Gastrocnemius medialis (tissue), 4 donors: ENCODE results near the gene BCL2A1. TPM values are rescaled to one million over a fixed set of nuclear protein-coding genes. Genes with fewer than 3 reads are reported as not detected.
"Not testable (repeated sequence)": the region's sequence is repeated elsewhere in the genome, so short reads cannot be mapped to it uniquely, and the experiment has no call there.

Source experiments
- ATAC-seq, 2 donors: fragments of 150-250 bp; one replicate each; pipeline ENCODE4 v1.9.1; 2016
- DNase-seq, 2 donors: peaks; one replicate each; pipeline ENCODE4 v3.0.0-alpha.2; 2019
- H3K27ac ChIP-seq, 4 donors: fragments of 200-600 bp; sonication (generic); 1 replicate in 1 of 4; 2 replicates in 3 of 4; pipeline ENCODE4 v1.5.1; 2016 to 2018; ENCODE audit warnings: mild to moderate bottlenecking in 2 of 4, moderate library complexity in 1 of 4
- H3K27me3 ChIP-seq, 3 donors: fragments of 200-600 bp; sonication (generic) in 2 of 3; 1 replicate in 1 of 3; 2 replicates in 2 of 3; pipeline versions ENCODE4 v1.5.1 to v1.6.0; 2016 to 2019; ENCODE audit warnings: mild to moderate bottlenecking in 1 of 3, moderate library complexity in 1 of 3
- H3K36me3 ChIP-seq, 2 donors: fragments of 200-600 bp; sonication (generic) in 1 of 2; one replicate each; pipeline ENCODE4 v1.5.1; 2017 to 2018
- H3K4me1 ChIP-seq, 2 donors: fragments of 200-600 bp; sonication (generic) in 1 of 2; one replicate each; pipeline ENCODE4 v1.5.1; 2016 to 2017; ENCODE audit warnings: mild to moderate bottlenecking in 2 of 2
- H3K4me3 ChIP-seq, 4 donors: fragments of 200-600 bp; sonication (generic) in 3 of 4; 1 replicate in 1 of 4; 2 replicates in 3 of 4; pipeline ENCODE4 v1.5.1; 2016 to 2019; ENCODE audit warnings: mild to moderate bottlenecking in 2 of 4
- H3K9me3 ChIP-seq, 3 donors: fragments of 200-600 bp; sonication (generic) in 2 of 3; 1 replicate in 1 of 3; 2 replicates in 2 of 3; pipeline ENCODE4 v1.5.1; 2016 to 2019
- POLR2A ChIP-seq, 2 donors: fragments of 450-650 bp; IDR thresholded peaks; one replicate each; pipeline ENCODE4 v1.6.1; 2017; ENCODE audit warnings: antibody characterized with exemption in 2 of 2, mild to moderate bottlenecking in 2 of 2, moderate library complexity in 2 of 2
- in situ Hi-C, 4 donors: fragments of 200-750 bp; cut with MboI; loops; one replicate each; pipeline versions ENCODE4 v1.15.0 to v1.8.0; 2017; ENCODE audit warnings: low sequenced_read_pairs in 4 of 4
- intact Hi-C: fragments of 100-400 bp; cut with DNase I; formaldehyde crosslinking; loops from one replicate; pipeline ENCODE4 v1.15.1; 2023; ENCODE audit warnings: low total_unique reads
- total RNA-seq, 4 donors: library from RNA; depleted of rRNA; stranded (reverse); fragments of >200 nt; gene quantifications; one replicate each; pipeline versions ENCODE4 v1.1.0 to v1.2.3, GENCODE V29; 2016
- TF ChIP-seq, protein P1 (sequence below), 5 experiments: fragments of 450-650 bp in 3 of 5; fragments of 200-600 bp in 2 of 5; sonication (generic) in 2 of 5; IDR thresholded peaks in 4 of 5; conservative IDR thresholded peaks in 1 of 5; 1 replicate in 4 of 5; 2 replicates in 1 of 5; pipeline ENCODE4 v1.5.1; 2016 to 2019; ENCODE audit warnings: antibody characterized with exemption in 5 of 5, mild to moderate bottlenecking in 3 of 5, moderate library complexity in 3 of 5

The BCL2A1 gene
- total RNA-seq, 4 donors from 2014 or later = 3.8 TPM; not detected in 3

DNA sequence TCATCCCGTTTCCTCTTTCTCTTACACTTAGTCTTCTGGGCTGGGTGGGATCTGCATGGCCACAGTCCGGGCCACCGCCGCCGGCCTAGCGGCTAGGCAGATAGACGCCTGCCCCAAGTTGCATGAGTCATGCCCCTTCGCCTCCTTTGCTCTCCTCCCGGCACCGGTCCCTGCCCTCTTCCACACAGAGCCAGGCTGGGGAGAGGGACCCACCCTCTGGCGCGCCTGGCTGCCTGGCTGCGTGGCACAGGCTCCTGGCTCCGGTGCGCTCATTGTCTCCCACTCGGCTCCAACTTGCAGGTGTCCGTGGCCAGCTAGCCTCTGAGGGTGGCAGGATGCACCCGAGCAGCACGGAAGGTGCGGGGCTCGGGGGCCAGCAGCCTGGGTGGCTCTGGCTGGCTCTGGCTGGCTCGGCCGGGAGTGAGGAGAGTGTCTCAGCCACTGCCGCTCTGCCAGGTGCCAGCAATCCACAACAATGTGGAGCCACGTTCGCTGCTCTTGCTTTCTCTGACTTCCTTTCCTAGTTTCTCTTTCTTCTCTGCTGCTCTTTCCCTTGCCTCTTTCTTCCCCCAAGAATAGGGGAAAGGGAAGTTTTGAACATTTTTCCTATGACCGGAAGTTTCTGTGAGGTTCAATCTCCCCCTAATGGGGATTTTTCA, 51.8 kb downstream of the BCL2A1 start:
- H3K27ac ChIP-seq = no peak overlapping the region
- peaks cover 0 to 28% (median 3%) of the 10 kb centered on the region in 3 donors for H3K9me3 ChIP-seq
- intact Hi-C loops = no loop called here
- ATAC-seq (no peak), DNase-seq (no peak)
- no peak overlapping the region for H3K4me3 ChIP-seq
- H3K27me3 ChIP-seq = peaks cover 0 to 4% (median 3%) of the 10 kb centered on the region in 3 donors
- peaks cover 0 to 4% of the 10 kb centered on the region in 2 donors for H3K36me3 ChIP-seq
- peaks cover under 1 to 8% of the 10 kb centered on the region in 2 donors for H3K4me1 ChIP-seq
- in situ Hi-C loops = loop anchor here in 2 of 4 donors (25.0 kb wide), 1 partner anchor 243 kb away; the partner anchor contains the start of gene FAH (in 2 of the 2)
- no peak for TF ChIP-seq POLR2A (IDR thresholded peaks at IDR 0.05)
- TF ChIP-seq, protein P1, sequence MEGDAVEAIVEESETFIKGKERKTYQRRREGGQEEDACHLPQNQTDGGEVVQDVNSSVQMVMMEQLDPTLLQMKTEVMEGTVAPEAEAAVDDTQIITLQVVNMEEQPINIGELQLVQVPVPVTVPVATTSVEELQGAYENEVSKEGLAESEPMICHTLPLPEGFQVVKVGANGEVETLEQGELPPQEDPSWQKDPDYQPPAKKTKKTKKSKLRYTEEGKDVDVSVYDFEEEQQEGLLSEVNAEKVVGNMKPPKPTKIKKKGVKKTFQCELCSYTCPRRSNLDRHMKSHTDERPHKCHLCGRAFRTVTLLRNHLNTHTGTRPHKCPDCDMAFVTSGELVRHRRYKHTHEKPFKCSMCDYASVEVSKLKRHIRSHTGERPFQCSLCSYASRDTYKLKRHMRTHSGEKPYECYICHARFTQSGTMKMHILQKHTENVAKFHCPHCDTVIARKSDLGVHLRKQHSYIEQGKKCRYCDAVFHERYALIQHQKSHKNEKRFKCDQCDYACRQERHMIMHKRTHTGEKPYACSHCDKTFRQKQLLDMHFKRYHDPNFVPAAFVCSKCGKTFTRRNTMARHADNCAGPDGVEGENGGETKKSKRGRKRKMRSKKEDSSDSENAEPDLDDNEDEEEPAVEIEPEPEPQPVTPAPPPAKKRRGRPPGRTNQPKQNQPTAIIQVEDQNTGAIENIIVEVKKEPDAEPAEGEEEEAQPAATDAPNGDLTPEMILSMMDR (IDR thresholded peaks at IDR 0.05 in 4 of 5, conservative IDR thresholded peaks at IDR 0.05 in 1 of 5) = no peak

DNA sequence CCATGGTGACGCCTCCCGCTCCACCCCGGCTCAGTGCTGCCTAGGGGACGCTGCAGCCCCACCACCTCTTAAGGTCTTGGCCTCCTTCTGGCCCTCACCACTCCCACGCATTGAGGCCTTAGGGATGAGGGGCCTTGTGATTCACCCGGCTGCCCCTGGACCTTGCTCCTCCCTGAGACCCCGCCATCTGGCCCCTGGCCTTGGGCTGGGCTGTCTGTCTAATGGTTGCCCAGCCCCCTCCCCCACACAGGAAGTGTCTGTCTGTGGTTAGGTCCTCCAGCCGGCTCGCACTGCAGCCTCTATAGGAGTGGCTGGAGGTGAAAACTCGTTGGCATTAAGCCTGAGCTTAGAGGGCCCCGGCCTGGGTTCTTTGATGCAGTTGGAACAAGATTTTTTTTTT, 52.7 kb downstream of the BCL2A1 start:
- peaks cover 0 to 1% (median 0%) of the 10 kb centered on the region in 3 donors for H3K27me3 ChIP-seq
- intact Hi-C loops (no loop called here), in situ Hi-C loops (loop anchor here in 2 of 4 donors (25.0 kb wide), 1 partner anchor 244 kb away; the partner anchor contains the start of gene FAH (in 2 of the 2))
- ATAC-seq (no peak), DNase-seq (no peak)
- H3K9me3 ChIP-seq = peaks cover 0 to 28% (median 3%) of the 10 kb centered on the region in 3 donors
- no peak overlapping the region for H3K4me3 ChIP-seq
- peaks cover 0 to 4% of the 10 kb centered on the region in 2 donors for H3K36me3 ChIP-seq
- TF ChIP-seq POLR2A (IDR thresholded peaks at IDR 0.05) = no peak
- TF ChIP-seq, protein P1 (IDR thresholded peaks at IDR 0.05 in 4 of 5, conservative IDR thresholded peaks at IDR 0.05 in 1 of 5) = no peak
- peaks cover 0 to 5% of the 10 kb centered on the region in 2 donors for H3K4me1 ChIP-seq
- H3K27ac ChIP-seq = no peak overlapping the region

DNA sequence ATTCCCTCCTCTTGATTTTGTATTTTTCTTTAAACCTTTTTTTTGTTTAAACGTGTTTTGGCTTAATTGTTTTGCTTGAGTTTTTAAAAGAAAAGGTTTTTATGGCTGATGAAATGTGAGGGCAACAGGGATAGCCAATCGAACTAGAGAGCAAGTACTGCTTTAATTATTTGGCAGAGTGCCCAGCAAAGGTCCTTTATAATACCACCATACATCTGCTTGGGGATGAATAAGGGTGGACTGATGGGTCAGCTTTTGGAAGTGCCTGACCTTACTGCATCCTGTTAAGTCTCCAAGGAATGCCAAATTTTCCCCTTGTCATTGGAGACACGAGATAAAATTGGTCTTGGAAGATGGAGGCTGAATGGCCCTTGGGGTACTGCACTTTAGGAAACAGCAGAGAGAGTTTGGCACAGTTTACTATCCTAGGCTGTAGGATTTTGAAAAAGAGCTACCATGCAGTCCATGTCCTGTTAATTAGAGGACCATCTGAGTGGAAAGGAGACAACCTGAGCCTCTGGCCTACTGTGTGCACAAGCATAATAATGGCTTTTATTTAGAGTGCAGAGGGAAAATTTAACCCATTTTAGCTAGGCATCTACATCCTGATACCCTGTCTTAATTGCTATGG, 54.4 kb downstream of the BCL2A1 start:
- Histone ChIP-seq H3K36me3 (peaks cover 0 to 4% of the 10 kb centered on the region in 2 donors), H3K4me1 (no peaks in the 10 kb centered on the region), H3K27me3 (no peaks in the 10 kb centered on the region), H3K4me3 (no peak overlapping the region), H3K27ac (no peak overlapping the region), H3K9me3 (peaks cover 0 to 28% (median 3%) of the 10 kb centered on the region in 3 donors)
- no peak for TF ChIP-seq POLR2A (IDR thresholded peaks at IDR 0.05)
- TF ChIP-seq, protein P1 (IDR thresholded peaks at IDR 0.05 in 4 of 5, conservative IDR thresholded peaks at IDR 0.05 in 1 of 5) = no peak
- DNase-seq (no peak), ATAC-seq (no peak)
- in situ Hi-C loops = loop anchor here in 2 of 4 donors (25.0 kb wide), 1 partner anchor 246 kb away; the partner anchor contains the start of gene FAH (in 2 of the 2)
- intact Hi-C loops = no loop called here

DNA sequence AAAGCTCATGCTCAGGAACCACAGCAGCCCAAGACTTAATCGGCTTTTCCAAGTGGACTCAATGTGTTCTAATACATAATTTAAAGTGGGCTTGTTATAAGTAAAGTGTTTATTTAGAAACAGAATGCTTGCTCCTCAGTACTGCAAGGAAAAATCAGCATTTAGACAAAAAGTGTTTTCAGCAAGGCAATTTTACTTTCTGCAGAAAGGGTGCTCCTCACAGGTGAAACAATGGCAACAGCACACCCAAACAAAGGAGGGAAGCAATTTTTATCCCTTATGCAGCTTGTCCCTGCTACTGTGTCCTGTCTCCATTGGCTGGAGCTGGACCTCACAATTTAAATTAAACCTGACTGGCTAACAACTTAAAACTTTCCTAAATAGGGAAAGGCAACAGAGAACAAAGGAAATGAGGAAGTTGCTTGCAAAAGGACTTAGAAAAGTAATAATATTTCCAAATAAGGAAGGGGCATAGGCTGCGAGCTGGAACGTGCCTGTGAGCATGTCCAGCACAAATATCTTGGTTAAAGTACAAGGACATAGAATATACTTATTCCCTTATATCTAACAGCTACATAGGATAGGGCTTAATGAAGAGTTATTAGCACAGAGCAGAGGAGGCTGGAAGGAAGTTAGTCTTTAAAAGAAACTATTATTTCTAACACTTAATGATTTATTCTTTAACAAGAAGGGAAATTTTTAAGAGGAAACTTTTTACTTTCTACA, 55.1 kb downstream of the BCL2A1 start:
- H3K27ac ChIP-seq, H3K27me3 ChIP-seq, H3K4me3 ChIP-seq, ATAC-seq, DNase-seq, intact Hi-C loops, H3K36me3 ChIP-seq, H3K4me1 ChIP-seq: not testable (repeated sequence)
- H3K9me3 ChIP-seq = peaks cover 0 to 24% (median 3%) of the 10 kb centered on the region in 3 donors
- in situ Hi-C loops = loop anchor here in 2 of 4 donors (25.0 kb wide), 1 partner anchor 246 kb away; the partner anchor contains the start of gene FAH (in 2 of the 2)
